Keratinocyte (primary cell): Measurements from ENCODE around the gene KCNT2. TPM values are rescaled to one million over a fixed set of nuclear protein-coding genes. Genes with fewer than 3 reads are reported as not detected.

Experiments
- DNase-seq: peaks from one replicate; pipeline ENCODE4 v3.0.0-alpha.2; 2011; ENCODE audit warnings: low read depth, missing footprints, low spot score
- FAIRE-seq: peaks from 2 replicates; lab custom pipeline; 2011; peaks lifted over from hg19 to GRCh38; lab: Jason Lieb, UNC
- H2AFZ ChIP-seq: 2 replicates; pipeline ENCODE4 v1.6.0; 2012; ENCODE audit warnings: low read length, control low read depth, inconsistent platforms; ENCODE audit not compliant: control insufficient read depth
- H3K27ac ChIP-seq: 2 replicates; pipeline ENCODE4 v1.5.1; 2011; ENCODE audit warnings: low read length; ENCODE audit not compliant: control insufficient read depth, insufficient read depth
- H3K27me3 ChIP-seq: 3 replicates; pipeline ENCODE4 v1.6.0; 2011; ENCODE audit warnings: low read length; ENCODE audit not compliant: control insufficient read depth, insufficient read depth; ENCODE audit errors: extremely low read depth
- H3K36me3 ChIP-seq, 2 experiments: 2 replicates in 1 of 2; 3 replicates in 1 of 2; pipeline ENCODE4 v1.5.1; 2011; ENCODE audit warnings: low read length in 2 of 2, mild to moderate bottlenecking in 1 of 2; ENCODE audit not compliant: control insufficient read depth in 2 of 2, insufficient read depth in 2 of 2; ENCODE audit errors: extremely low read depth in 1 of 2
- H3K4me1 ChIP-seq: 3 replicates; pipeline ENCODE4 v1.5.1; 2011; ENCODE audit warnings: low read length; ENCODE audit not compliant: control insufficient read depth, insufficient read depth; ENCODE audit errors: extremely low read depth
- H3K4me2 ChIP-seq: 3 replicates; pipeline ENCODE4 v1.6.0; 2011; ENCODE audit warnings: low read depth, low read length; ENCODE audit not compliant: control insufficient read depth, insufficient read depth; ENCODE audit errors: extremely low read depth
- H3K4me3 ChIP-seq, 3 experiments: fragments of 200-600 bp in 1 of 3; sonication (generic) in 1 of 3; 2 replicates in 2 of 3; 3 replicates in 1 of 3; pipeline ENCODE4 v1.5.1; 2011 to 2016; ENCODE audit warnings: low read length in 3 of 3, mild to moderate bottlenecking in 3 of 3, control low read depth in 2 of 3, inconsistent platforms in 1 of 3, low read depth in 1 of 3, mixed read lengths in 1 of 3, mixed run types in 1 of 3, moderate library complexity in 1 of 3; ENCODE audit not compliant: control insufficient read depth in 2 of 3, insufficient read depth in 2 of 3; ENCODE audit errors: extremely low read depth in 1 of 3
- H3K79me2 ChIP-seq: 2 replicates; pipeline ENCODE4 v1.6.0; 2012; ENCODE audit warnings: low read length; ENCODE audit not compliant: control insufficient read depth, insufficient read depth
- H3K9ac ChIP-seq: 3 replicates; pipeline ENCODE4 v1.6.0; 2011; ENCODE audit warnings: low read length; ENCODE audit not compliant: control insufficient read depth, insufficient read depth; ENCODE audit errors: extremely low read depth
- H3K9me1 ChIP-seq: 3 replicates; pipeline ENCODE4 v1.6.0; 2011; ENCODE audit warnings: low read length; ENCODE audit not compliant: control insufficient read depth, insufficient read depth; ENCODE audit errors: extremely low read depth
- H3K9me3 ChIP-seq: 2 replicates; pipeline ENCODE4 v1.5.1; 2012; ENCODE audit warnings: low read depth, low read length; ENCODE audit not compliant: control insufficient read depth
- H4K20me1 ChIP-seq: 3 replicates; pipeline ENCODE4 v1.6.0; 2011; ENCODE audit warnings: low read length; ENCODE audit not compliant: control insufficient read depth, insufficient read depth; ENCODE audit errors: extremely low read depth
- CTCF ChIP-seq, 3 experiments: IDR thresholded peaks in 1 of 3; conservative IDR thresholded peaks in 1 of 3; optimal IDR thresholded peaks in 1 of 3; 2 replicates in 2 of 3; 3 replicates in 1 of 3; pipeline versions ENCODE3 to v1.5.1; 2011; ENCODE audit warnings: low read length in 3 of 3, mild to moderate bottlenecking in 3 of 3, moderate library complexity in 2 of 3, control low read depth in 1 of 3, inconsistent platforms in 1 of 3; ENCODE audit not compliant: insufficient read depth in 2 of 3; ENCODE audit errors: extremely low read depth in 1 of 3
- EZH2 ChIP-seq: IDR thresholded peaks from one replicate; pipeline ENCODE4 v1.6.1; 2012; ENCODE audit warnings: inconsistent platforms, mild to moderate bottlenecking, low read length, moderate library complexity
- dilution Hi-C: fragments of 300-500 bp; cut with MboI; formaldehyde crosslinking; loops from one replicate; pipeline ENCODE4 v1.7.0; 2020; ENCODE audit warnings: low sequenced_read_pairs; ENCODE audit not compliant: extremely low pct_ligation_motif_present
- polyA plus RNA-seq, 5 experiments: library from polyadenylated mRNA; depleted of rRNA in 3 of 5; stranded (reverse) in 3 of 5; stranded (forward) in 1 of 5; unstranded in 1 of 5; fragments of >200 nt; gene quantifications; 1 replicate in 1 of 5; 2 replicates in 3 of 5; 3 replicates in 1 of 5; pipeline versions ENCODE4 v1.2.1 to v1.2.3, GENCODE V29; 2011 to 2012; ENCODE audit warnings: missing spikeins in 2 of 5, low read depth in 1 of 5, low replicate concordance in 1 of 5

Gene KCNT2
- polyA plus RNA-seq, 1 donor (not counting 4 experiments of a cell fraction or from before 2014, with no cell fraction given): not detected

DNA sequence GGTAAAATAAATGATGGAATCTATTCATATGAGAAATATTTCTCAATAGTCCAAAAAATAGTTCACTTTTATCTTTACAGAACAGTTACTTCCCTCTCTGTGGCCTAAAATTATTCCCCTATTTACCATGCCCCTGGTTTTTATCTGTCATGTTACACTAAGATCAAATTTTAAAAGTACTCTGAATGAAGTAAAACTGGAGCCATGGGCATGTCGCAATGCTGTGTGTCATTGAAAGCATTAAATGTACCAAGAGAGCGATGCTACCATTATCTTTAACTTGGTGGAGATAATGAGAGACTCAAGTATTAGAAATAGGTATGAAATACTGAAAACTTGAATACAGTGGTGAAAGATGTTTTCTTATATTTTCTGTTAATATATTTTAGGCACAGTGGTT, 146.2 kb downstream of the KCNT2 start:
- TF ChIP-seq CTCF (optimal IDR thresholded peaks at IDR 0.05 in 1 of 3, IDR thresholded peaks at IDR 0.05 in 1 of 3, conservative IDR thresholded peaks at IDR 0.05 in 1 of 3; ENCODE audit: extremely low read depth in 1 of 3, insufficient read depth in 2 of 3, low read length in 3 of 3) (no peak), EZH2 (no peak)
- no peaks in the 10 kb centered on the region for H3K36me3 ChIP-seq
- no peak overlapping the region for H3K4me2 ChIP-seq
- no peaks in the 10 kb centered on the region for H3K9me1 ChIP-seq
- dilution Hi-C loops: no loop called here
- no peaks in the 10 kb centered on the region for H3K79me2 ChIP-seq
- no peaks in the 10 kb centered on the region for H3K9me3 ChIP-seq
- no peak overlapping the region for H3K4me3 ChIP-seq
- no peak overlapping the region for H3K9ac ChIP-seq
- H3K27me3 ChIP-seq: no peaks in the 10 kb centered on the region
- no peaks in the 10 kb centered on the region for H4K20me1 ChIP-seq
- H3K4me1 ChIP-seq: peaks cover 18% of the 10 kb centered on the region
- FAIRE-seq (no peak), DNase-seq (no peak)
- H2AFZ ChIP-seq: no peak overlapping the region
- H3K27ac ChIP-seq: no peak overlapping the region

DNA sequence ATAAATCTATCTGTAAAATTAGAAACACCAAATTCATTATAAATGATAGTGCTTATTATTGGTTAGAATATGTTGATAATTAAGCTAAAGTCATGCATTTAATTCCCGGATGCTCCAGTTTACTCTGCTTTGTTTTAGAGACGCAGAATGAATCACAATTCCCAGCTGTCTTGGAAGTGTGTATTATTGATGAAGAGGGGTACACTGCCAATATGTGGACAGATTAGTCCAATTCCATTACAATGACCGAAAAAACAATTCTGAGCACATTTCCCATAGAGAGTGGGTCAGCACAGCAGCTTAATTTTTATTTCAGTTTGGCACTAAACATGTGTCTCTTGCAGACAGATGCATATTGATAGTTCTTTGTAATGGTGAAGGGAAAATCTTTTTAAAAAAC, 146.7 kb downstream of the KCNT2 start:
- Histone ChIP-seq H3K4me2 (no peak overlapping the region), H3K9me1 (no peaks in the 10 kb centered on the region), H3K4me1 (peaks cover 12% of the 10 kb centered on the region), H3K4me3 (no peak overlapping the region), H2AFZ (no peak overlapping the region), H3K79me2 (no peaks in the 10 kb centered on the region), H3K36me3 (no peaks in the 10 kb centered on the region), H3K9ac (no peak overlapping the region), H3K27ac (no peak overlapping the region), H4K20me1 (no peaks in the 10 kb centered on the region), H3K9me3 (no peaks in the 10 kb centered on the region), H3K27me3 (no peaks in the 10 kb centered on the region)
- dilution Hi-C loops: no loop called here
- no peak for DNase-seq
- FAIRE-seq: no peak
- TF ChIP-seq CTCF (optimal IDR thresholded peaks at IDR 0.05 in 1 of 3, IDR thresholded peaks at IDR 0.05 in 1 of 3, conservative IDR thresholded peaks at IDR 0.05 in 1 of 3; ENCODE audit: extremely low read depth in 1 of 3, insufficient read depth in 2 of 3, low read length in 3 of 3) (no peak), EZH2 (no peak)
